ENCODE results near the gene PNKP.

DNA sequence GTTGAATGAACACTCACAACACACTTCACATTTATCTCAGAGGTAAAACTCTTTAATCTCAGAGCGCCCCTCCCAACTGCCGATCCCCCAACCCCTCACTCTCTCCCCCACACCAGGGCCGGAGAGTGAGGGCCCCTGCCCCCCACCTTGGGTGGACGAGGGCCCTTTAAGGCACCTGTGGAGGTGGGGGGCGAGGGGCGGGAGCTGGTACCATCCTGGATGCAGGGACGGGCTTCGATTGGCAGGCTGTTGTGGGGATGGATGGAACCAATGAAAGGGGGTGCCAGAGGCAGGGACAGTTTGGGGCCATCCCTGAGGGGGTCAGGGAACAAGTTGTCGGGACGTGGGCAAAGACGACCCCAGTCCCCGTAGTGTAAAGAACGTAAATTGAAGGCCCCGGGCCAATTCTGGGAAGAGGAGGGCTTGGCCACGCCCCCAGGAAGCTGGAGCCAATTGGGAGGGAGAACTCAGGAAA is 1.7 kb upstream of the PNKP start:
- no peak for TF ChIP-seq TAF1 (IDR thresholded peaks at IDR 0.05; ENCODE audit: low read depth, low read length)
- no peak for TF ChIP-seq CTCF (IDR thresholded peaks at IDR 0.05; ENCODE audit: control extremely low read depth in 1 of 3, insufficient read depth in 1 of 3, low read depth in 1 of 3, low read length in 3 of 3)
- no peak for TF ChIP-seq EP300 (IDR thresholded peaks at IDR 0.05; ENCODE audit: borderline replicate concordance in 1 of 2, low read depth in 2 of 2, low read length in 2 of 2)
- TF ChIP-seq SP4 (IDR thresholded peaks at IDR 0.05; ENCODE audit: low read length) = no peak
- TF ChIP-seq CBX8 (IDR thresholded peaks at IDR 0.05; ENCODE audit: borderline replicate concordance, low read depth, low read length) = no peak
- TF ChIP-seq GABPA (IDR thresholded peaks at IDR 0.05; ENCODE audit: borderline replicate concordance, insufficient read depth, low read length) = no peak
- TF ChIP-seq RAD21 (IDR thresholded peaks at IDR 0.05 in 1 of 2, conservative IDR thresholded peaks at IDR 0.05 in 1 of 2; ENCODE audit: low read depth in 2 of 2, low read length in 2 of 2) = no peak
- peak; percentile 23; the same call in 1 of the 2 replicates for TF ChIP-seq MAX (IDR thresholded peaks at IDR 0.05)
- no peak for TF ChIP-seq EZH2 (IDR thresholded peaks at IDR 0.05; ENCODE audit: low read depth, low read length, severe bottlenecking)
- TF ChIP-seq JUN (IDR thresholded peaks at IDR 0.05; ENCODE audit: low read depth, low read length) = no peak
- no peak for TF ChIP-seq CEBPB (IDR thresholded peaks at IDR 0.05; ENCODE audit: low read depth, low read length)

Data from H1 (cell line).